B cell (primary cell): Measurements from ENCODE around the gene OPA1. TPM values are rescaled to one million over a fixed set of nuclear protein-coding genes. Genes with fewer than 3 reads are reported as not detected.

Experiments
- ATAC-seq: fragments of 200-7000 bp; cut with Tn5 transposase; one replicate; pipeline ENCODE4 v1.10.0; 2021; ENCODE audit warnings: low read depth, mild to moderate bottlenecking, moderate number of reproducible peaks, moderate library complexity
- CTCF ChIA-PET: fragments of 350-600 bp; sonication (Branson Sonifier 250); formaldehyde crosslinking; loops from one replicate; lab custom pipeline; 2021; ENCODE audit warnings: antibody characterized with exemption, inconsistent platforms; lab: Charles Lee
- POLR2A ChIA-PET: fragments of 350-600 bp; sonication (Branson Sonifier 250); formaldehyde crosslinking; loops from one replicate; lab custom pipeline; 2021; ENCODE audit warnings: antibody characterized with exemption; lab: Charles Lee
- DNase-seq: peaks from one replicate; pipeline ENCODE4 v3.0.0; 2013
- H2AFZ ChIP-seq: 2 replicates; pipeline ENCODE4 v1.6.1; 2012; ENCODE audit warnings: mild to moderate bottlenecking, low read depth, low read length; ENCODE audit not compliant: insufficient read depth, poor library complexity, severe bottlenecking
- H3K27ac ChIP-seq, 2 donors: 1 replicate in 1 of 2; 2 replicates in 1 of 2; pipeline ENCODE4 v1.5.1; 2012 to 2013; ENCODE audit warnings: low read length in 2 of 2, mild to moderate bottlenecking in 2 of 2, moderate library complexity in 1 of 2
- H3K27me3 ChIP-seq, 4 experiments: fragments of 200-600 bp in 1 of 4; sonication (generic) in 1 of 4; replicated peaks in 1 of 4; 1 replicate in 2 of 4; 2 replicates in 2 of 4; pipeline versions ENCODE4 v1.6.1 to v1.7.0; 2013 to 2016; ENCODE audit warnings: low read length in 3 of 4, mild to moderate bottlenecking in 2 of 4, mixed read lengths in 1 of 4, moderate library complexity in 1 of 4; ENCODE audit not compliant: insufficient read depth in 4 of 4, control insufficient read depth in 3 of 4; ENCODE audit errors: control extremely low read depth in 1 of 4
- H3K36me3 ChIP-seq, 2 experiments: replicated peaks in 1 of 2; 1 replicate in 1 of 2; 2 replicates in 1 of 2; pipeline versions ENCODE4 v1.6.1 to v1.7.1; 2013; ENCODE audit warnings: low read length in 1 of 2; ENCODE audit not compliant: insufficient read depth in 2 of 2, control insufficient read depth in 1 of 2; ENCODE audit errors: control extremely low read depth in 1 of 2, extremely low read depth in 1 of 2
- H3K4me1 ChIP-seq, 2 donors: fragments of 200-600 bp in 1 of 2; sonication (generic) in 1 of 2; 1 replicate in 1 of 2; 2 replicates in 1 of 2; pipeline versions ENCODE4 v1.5.1 to v1.6.1; 2013 to 2017; ENCODE audit warnings: low read length in 2 of 2; ENCODE audit not compliant: control insufficient read depth in 2 of 2, insufficient read depth in 2 of 2
- H3K4me2 ChIP-seq: replicated peaks from 2 replicates; pipeline ENCODE3; 2012; ENCODE audit warnings: mild to moderate bottlenecking, low read depth, low read length; ENCODE audit not compliant: poor library complexity, severe bottlenecking
- H3K4me3 ChIP-seq, 5 experiments: fragments of 200-600 bp in 1 of 5; sonication (generic) in 1 of 5; 1 replicate in 3 of 5; 2 replicates in 2 of 5; pipeline versions ENCODE4 v1.5.1 to v1.7.0; 2011 to 2016; ENCODE audit warnings: low read length in 4 of 5, mild to moderate bottlenecking in 4 of 5, low read depth in 2 of 5, control low read depth in 1 of 5, moderate library complexity in 1 of 5; ENCODE audit not compliant: insufficient read depth in 1 of 5; ENCODE audit errors: control extremely low read depth in 1 of 5, extremely low read depth in 1 of 5
- H3K79me2 ChIP-seq: fragments of 200-600 bp; sonication (generic); one replicate; pipeline ENCODE4 v1.6.0; 2016; ENCODE audit warnings: low read length; ENCODE audit not compliant: control insufficient read depth, insufficient read depth
- H3K9ac ChIP-seq: fragments of 200-600 bp; sonication (generic); 2 replicates; pipeline ENCODE4 v1.6.1; 2017; ENCODE audit warnings: mild to moderate bottlenecking, low read length, moderate library complexity
- H3K9me3 ChIP-seq, 3 donors: one replicate each; pipeline versions ENCODE4 v1.6.1 to v1.7.1; 2013; ENCODE audit warnings: low read length in 2 of 3; ENCODE audit not compliant: control insufficient read depth in 2 of 3, insufficient read depth in 1 of 3; ENCODE audit errors: control extremely low read depth in 1 of 3
- H4K20me1 ChIP-seq: 2 replicates; pipeline ENCODE4 v1.6.0; 2012; ENCODE audit warnings: mild to moderate bottlenecking, low read length; ENCODE audit not compliant: insufficient read depth, control insufficient read depth, poor library complexity, severe bottlenecking
- H3K27ac Mint-ChIP-seq: one replicate; pipeline ENCODE4 v1.8.0; 2021; ENCODE audit warnings: mixed read lengths
- H3K27me3 Mint-ChIP-seq: one replicate; pipeline ENCODE4 v1.8.0; 2021; ENCODE audit warnings: mixed read lengths
- H3K4me1 Mint-ChIP-seq: one replicate; pipeline ENCODE4 v1.8.0; 2021; ENCODE audit warnings: mixed read lengths
- H3K4me3 Mint-ChIP-seq: one replicate; pipeline ENCODE4 v1.8.0; 2021; ENCODE audit warnings: mixed read lengths
- H3K9me3 Mint-ChIP-seq: one replicate; pipeline ENCODE4 v1.8.0; 2022; ENCODE audit warnings: mixed read lengths; ENCODE audit not compliant: insufficient read depth
- CTCF ChIP-seq: fragments of 200-600 bp; IDR thresholded peaks from one replicate; pipeline ENCODE4 v1.8.0; 2022; ENCODE audit warnings: antibody characterized with exemption, mild to moderate bottlenecking
- EZH2 ChIP-seq: IDR thresholded peaks from 2 replicates; pipeline ENCODE4 v1.6.1; 2012; ENCODE audit warnings: borderline replicate concordance, low read depth, mild to moderate bottlenecking, moderate library complexity, low read length; ENCODE audit not compliant: insufficient read depth, poor library complexity, severe bottlenecking
- WGBS: methylation state at CpG from one replicate; pipeline ENCODE4 v1.1.5; 2013; ENCODE audit warnings: missing lambda C conversion rate; ENCODE audit not compliant: insufficient coverage; 5-methylcytosine and 5-hydroxymethylcytosine counted together
- intact Hi-C: fragments of 100-400 bp; cut with micrococcal nuclease; formaldehyde crosslinking; loops from one replicate; pipeline ENCODE4 v1.10.0; 2022
- polyA plus RNA-seq: library from polyadenylated mRNA; depleted of rRNA; stranded (reverse); fragments of >200 nt; gene quantifications from 2 replicates; pipeline ENCODE4 v1.2.3, GENCODE V29; 2012
- total RNA-seq, 2 donors: library from RNA; stranded (reverse); fragments of 120-200 nt in 1 of 2; gene quantifications; 1 replicate in 1 of 2; 2 replicates in 1 of 2; pipeline versions ENCODE4 v1.2.3 to v1.2.4, GENCODE V29; 2013 to 2022

OPA1 gene
- total and polyA plus RNA-seq, 2 donors (not counting 1 experiment from before 2014, with no cell fraction given): 9.1 to 62.8 TPM

DNA sequence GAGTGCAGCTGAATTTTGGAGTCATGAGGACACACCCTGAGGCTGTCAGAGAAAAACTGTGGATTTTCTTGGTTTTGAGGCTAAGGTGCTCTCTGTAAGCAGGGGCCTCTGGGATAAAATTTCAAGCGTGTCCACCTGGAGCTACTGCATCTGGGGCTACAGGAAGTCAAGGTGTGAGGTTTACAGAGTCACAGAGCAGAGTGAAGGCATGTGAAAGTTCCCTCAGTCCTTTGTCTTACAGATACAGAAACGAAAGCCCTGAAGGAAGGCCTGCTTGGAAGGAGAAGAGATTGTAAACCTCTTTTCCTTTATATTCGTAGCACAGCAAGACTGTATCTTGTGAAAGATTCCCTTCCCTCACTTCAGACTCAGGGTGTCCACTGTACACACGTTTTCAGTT lies 138.6 kb downstream of the OPA1 start:
- DNase-seq (no peak), ATAC-seq (no peak)
- TF ChIP-seq EZH2 (no peak), CTCF (no peak)
- H3K79me2 ChIP-seq: no peaks in the 10 kb centered on the region
- no peak overlapping the region for H2AFZ ChIP-seq
- H3K4me1 ChIP-seq: peaks cover 6 to 8% of the 10 kb centered on the region in 2 donors
- no peak overlapping the region for H3K9ac ChIP-seq
- no peak overlapping the region for H3K27ac ChIP-seq
- H4K20me1 ChIP-seq: no peaks in the 10 kb centered on the region
- H3K27me3 ChIP-seq: no peaks in the 10 kb centered on the region
- H3K36me3 ChIP-seq: no peaks in the 10 kb centered on the region
- no peaks in the 10 kb centered on the region for H3K9me3 ChIP-seq
- no peak overlapping the region for H3K4me3 ChIP-seq
- Mint-ChIP-seq H3K27ac (no peak overlapping the region), H3K4me1 (peaks cover 11% of the 10 kb centered on the region), H3K9me3 (no peaks in the 10 kb centered on the region), H3K4me3 (no peak overlapping the region), H3K27me3 (no peaks in the 10 kb centered on the region)
- intact Hi-C loops: no loop called here
- 76% methylated on average over 2 of the region's 4 CpGs for WGBS
- no peak overlapping the region for H3K4me2 ChIP-seq
- ChIA-PET CTCF (no interaction called here), POLR2A (no interaction called here)

DNA sequence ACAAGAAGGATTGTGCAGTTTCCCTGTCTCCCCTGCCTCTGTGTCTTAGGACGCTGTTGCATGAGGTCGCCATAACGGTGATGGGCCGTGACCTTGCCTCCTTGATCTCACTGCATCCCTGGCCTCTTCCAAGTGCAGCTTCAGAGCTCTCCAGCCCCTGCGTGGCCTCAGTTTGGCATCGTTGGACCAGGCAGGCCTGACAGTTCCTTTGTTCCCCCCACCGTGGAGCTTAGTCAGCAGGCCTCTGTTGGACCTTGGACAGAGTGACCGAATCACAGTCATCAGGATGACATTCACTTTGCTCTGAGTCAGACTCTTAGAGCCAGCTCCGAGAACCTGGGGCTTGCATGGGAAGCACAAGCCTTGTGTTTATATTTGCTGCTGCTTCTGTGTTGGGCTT lies 139.4 kb downstream of the OPA1 start:
- no peaks in the 10 kb centered on the region for H4K20me1 ChIP-seq
- POLR2A ChIA-PET: no interaction called here
- no peak overlapping the region for H2AFZ ChIP-seq
- Mint-ChIP-seq H3K4me3 (no peak overlapping the region), H3K9me3 (no peaks in the 10 kb centered on the region), H3K27me3 (no peaks in the 10 kb centered on the region), H3K27ac (no peak overlapping the region), H3K4me1 (peaks cover 11% of the 10 kb centered on the region)
- peaks cover 6 to 8% of the 10 kb centered on the region in 2 donors for H3K4me1 ChIP-seq
- H3K9me3 ChIP-seq: no peaks in the 10 kb centered on the region
- H3K9ac ChIP-seq: no peak overlapping the region
- H3K4me2 ChIP-seq: no peak overlapping the region
- no peaks in the 10 kb centered on the region for H3K27me3 ChIP-seq
- CTCF ChIA-PET: no interaction called here
- ATAC-seq: no peak
- DNase-seq: no peak
- no peak overlapping the region for H3K4me3 ChIP-seq
- 98% methylated on average over 8 of the region's 9 CpGs for WGBS
- TF ChIP-seq CTCF: no peak
- TF ChIP-seq EZH2: no peak
- H3K36me3 ChIP-seq: no peaks in the 10 kb centered on the region
- no peak overlapping the region for H3K27ac ChIP-seq
- intact Hi-C loops: no loop called here
- no peaks in the 10 kb centered on the region for H3K79me2 ChIP-seq
